Spleen (tissue), 11 donors: ENCODE data around the gene PICALM. TPM values are rescaled to one million over a fixed set of nuclear protein-coding genes. Genes with fewer than 3 reads are reported as not detected.

Experiments
- DNase-seq: peaks from one replicate; pipeline ENCODE4 v3.0.0-alpha.2; 2020
- H3K27ac ChIP-seq, 8 donors: fragments of 200-600 bp; sonication (generic) in 7 of 8; 1 replicate in 4 of 8; 2 replicates in 4 of 8; pipeline versions ENCODE4 v1.5.0 to v1.8.0; 2016 to 2021; ENCODE audit warnings: inconsistent platforms in 4 of 8, mild to moderate bottlenecking in 4 of 8, moderate library complexity in 1 of 8
- H3K27me3 ChIP-seq, 7 donors: fragments of 200-600 bp; sonication (generic) in 6 of 7; replicated peaks in 1 of 7; 1 replicate in 4 of 7; 2 replicates in 3 of 7; pipeline versions ENCODE4 v1.5.0 to v1.8.0; 2016 to 2021; ENCODE audit warnings: inconsistent platforms in 3 of 7, mild to moderate bottlenecking in 1 of 7
- H3K36me3 ChIP-seq, 6 donors: fragments of 200-600 bp; sonication (generic) in 5 of 6; 1 replicate in 4 of 6; 2 replicates in 2 of 6; pipeline versions ENCODE4 v1.5.0 to v1.8.0; 2016 to 2021; ENCODE audit warnings: inconsistent platforms in 2 of 6
- H3K4me1 ChIP-seq, 6 donors: fragments of 200-600 bp; sonication (generic) in 5 of 6; 1 replicate in 3 of 6; 2 replicates in 3 of 6; pipeline versions ENCODE4 v1.5.0 to v1.8.0; 2016 to 2021; ENCODE audit warnings: inconsistent platforms in 3 of 6
- H3K4me3 ChIP-seq, 8 donors: fragments of 200-600 bp; sonication (generic) in 7 of 8; 1 replicate in 4 of 8; 2 replicates in 4 of 8; pipeline versions ENCODE4 v1.5.0 to v1.8.0; 2016 to 2021; ENCODE audit warnings: inconsistent platforms in 4 of 8, mild to moderate bottlenecking in 4 of 8, moderate library complexity in 2 of 8
- H3K9me3 ChIP-seq, 8 donors: fragments of 200-600 bp; sonication (generic) in 7 of 8; 1 replicate in 4 of 8; 2 replicates in 4 of 8; pipeline versions ENCODE4 v1.5.0 to v1.8.0; 2016 to 2021; ENCODE audit warnings: inconsistent platforms in 4 of 8
- POLR2A ChIP-seq, 3 donors: fragments of 450-650 bp; IDR thresholded peaks; one replicate each; pipeline ENCODE4 v1.5.1; 2017; ENCODE audit warnings: antibody characterized with exemption in 3 of 3, mild to moderate bottlenecking in 1 of 3
- POLR2AphosphoS5 ChIP-seq, 3 donors: sonication (generic); formaldehyde crosslinking; IDR thresholded peaks; one replicate each; pipeline ENCODE4 v1.5.1; 2017; ENCODE audit warnings: antibody characterized with exemption in 3 of 3
- WGBS, 5 donors: extraction: QIAGEN DNeasy Blood & Tissue Kit in 3 of 5; methylation state at CpG; one replicate each; pipeline versions ENCODE4 v1.1.5 to v1.1.7; 2013 to 2018; 5-methylcytosine and 5-hydroxymethylcytosine counted together
- intact Hi-C: fragments of 100-400 bp; cut with DNase I; formaldehyde crosslinking; loops from one replicate; pipeline ENCODE4 v1.15.0; 2023; ENCODE audit warnings: low total_unique reads
- polyA plus RNA-seq, 3 donors: library from polyadenylated mRNA; stranded (reverse); fragments of 200-250 nt; gene quantifications; one replicate each; pipeline ENCODE4 v1.2.1, GENCODE V29; 2013
- total RNA-seq, 7 donors: library from RNA; depleted of rRNA in 3 of 7; stranded (reverse); fragments of >200 nt in 3 of 7; fragmentation: NEBNext Ultra II Directional in 4 of 7; extraction: Animal tissue kit (Norgen Biotek cat#: 25700) in 4 of 7; gene quantifications; one replicate each; pipeline versions ENCODE4 v1.1.0 to v1.2.1, GENCODE V29; 2016 to 2021
- TF ChIP-seq, protein P1 (sequence below), 11 experiments: fragments of 200-600 bp in 7 of 11; fragments of 450-650 bp in 4 of 11; sonication (generic) in 4 of 11; IDR thresholded peaks in 8 of 11; conservative IDR thresholded peaks in 3 of 11; 1 replicate in 7 of 11; 2 replicates in 4 of 11; pipeline versions ENCODE4 v1.4.0 to v1.8.0; 2016 to 2021; ENCODE audit warnings: antibody characterized with exemption in 11 of 11, inconsistent platforms in 4 of 11, mild to moderate bottlenecking in 1 of 11
- donor health status: healthy with polysubstance abuse.
- donor health status: DM: no; HTN: no; CAD: no; lungs with moderate emphysema.
- donor health status: DM: no; HTN: no; CAD: no.
- donor health status: Bipolar disorder and iron deficiency.
- donor health status: healthy.
- donor health status: DM: no; HTN: no; CAD: no.
- donor health status: DM: yes; HTN: yes; CAD: no.

PICALM gene
- total and polyA plus RNA-seq, 10 donors, result 42.9 to 500 (median 288) TPM

DNA sequence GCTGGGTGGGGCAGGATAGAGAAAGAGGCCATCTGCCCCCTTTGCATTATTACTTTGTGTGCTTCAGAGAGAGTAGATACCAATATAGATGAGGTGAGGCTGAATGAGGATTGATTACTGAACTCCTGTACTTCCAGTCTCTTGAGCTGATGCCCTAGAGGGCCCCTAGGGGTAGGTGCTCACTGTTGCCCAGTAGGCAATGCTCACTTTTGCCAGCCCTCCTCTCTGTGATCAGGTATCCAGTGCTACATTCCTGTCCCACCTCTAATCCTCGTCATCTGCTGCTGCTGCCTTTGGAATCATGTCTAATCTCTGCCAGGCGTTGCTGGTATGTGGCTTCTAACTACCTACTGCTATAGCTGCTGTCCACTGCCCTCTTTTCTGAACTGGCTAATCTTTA lies 156.5 kb downstream of the PICALM start:
- peaks cover 0 to 9% (median 6%) of the 10 kb centered on the region in 8 donors for H3K9me3 ChIP-seq
- WGBS, 5 donors, result 82 to 90% (median 84%) methylated on average over 2 of the region's 2 CpGs
- H3K27me3 ChIP-seq, result no peaks in the 10 kb centered on the region
- TF ChIP-seq, protein P1, sequence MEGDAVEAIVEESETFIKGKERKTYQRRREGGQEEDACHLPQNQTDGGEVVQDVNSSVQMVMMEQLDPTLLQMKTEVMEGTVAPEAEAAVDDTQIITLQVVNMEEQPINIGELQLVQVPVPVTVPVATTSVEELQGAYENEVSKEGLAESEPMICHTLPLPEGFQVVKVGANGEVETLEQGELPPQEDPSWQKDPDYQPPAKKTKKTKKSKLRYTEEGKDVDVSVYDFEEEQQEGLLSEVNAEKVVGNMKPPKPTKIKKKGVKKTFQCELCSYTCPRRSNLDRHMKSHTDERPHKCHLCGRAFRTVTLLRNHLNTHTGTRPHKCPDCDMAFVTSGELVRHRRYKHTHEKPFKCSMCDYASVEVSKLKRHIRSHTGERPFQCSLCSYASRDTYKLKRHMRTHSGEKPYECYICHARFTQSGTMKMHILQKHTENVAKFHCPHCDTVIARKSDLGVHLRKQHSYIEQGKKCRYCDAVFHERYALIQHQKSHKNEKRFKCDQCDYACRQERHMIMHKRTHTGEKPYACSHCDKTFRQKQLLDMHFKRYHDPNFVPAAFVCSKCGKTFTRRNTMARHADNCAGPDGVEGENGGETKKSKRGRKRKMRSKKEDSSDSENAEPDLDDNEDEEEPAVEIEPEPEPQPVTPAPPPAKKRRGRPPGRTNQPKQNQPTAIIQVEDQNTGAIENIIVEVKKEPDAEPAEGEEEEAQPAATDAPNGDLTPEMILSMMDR (IDR thresholded peaks at IDR 0.05 in 8 of 11, conservative IDR thresholded peaks at IDR 0.05 in 3 of 11), result no peak
- TF ChIP-seq POLR2A (IDR thresholded peaks at IDR 0.05), result no peak
- no peak for TF ChIP-seq POLR2AphosphoS5 (IDR thresholded peaks at IDR 0.05)
- H3K4me3 ChIP-seq, result no peak overlapping the region
- intact Hi-C loops, result no loop called here
- H3K36me3 ChIP-seq, result no peaks in the 10 kb centered on the region
- no peak overlapping the region for H3K27ac ChIP-seq
- H3K4me1 ChIP-seq, result no peaks in the 10 kb centered on the region
- DNase-seq, result no peak

Other genes with a start within 250 kb of the PICALM start
- not detected for gene CCDC83, start 213.7 kb downstream of the PICALM start, total RNA-seq
- not detected for gene CCDC83, start 213.7 kb downstream of the PICALM start, polyA plus RNA-seq
- gene EED, start 175.7 kb upstream of the PICALM start, total RNA-seq, result 10 to 100 TPM; 25.8 to 48.1 (median 34.0) TPM
- gene EED, start 175.7 kb upstream of the PICALM start, polyA plus RNA-seq, result 10 to 100 TPM; 24.3 to 26.8 (median 25.0) TPM
- gene HIKESHI, start 233.2 kb upstream of the PICALM start, total RNA-seq, result 10 to 100 TPM; 22.5 to 37.1 (median 25.5) TPM
- 10 to 100 TPM; 25.3 to 44.9 (median 33.7) TPM for gene HIKESHI, start 233.2 kb upstream of the PICALM start, polyA plus RNA-seq